Stimulated activated CD4-positive, alpha-beta T cell treated with anti-CD3 and anti-CD28 coated beads, TNF-alpha, amount 100 ng/mL, for 24 hours (primary cell): ENCODE results near the gene IMPDH2.
"Not testable (repeated sequence)": the region's sequence is repeated elsewhere in the genome, so short reads cannot be mapped to it uniquely, and the experiment has no call there.

ENCODE experiments used
- DNase-seq, 3 experiments: peaks; one replicate each; pipeline ENCODE4 v3.0.0-alpha.2; 2020; ENCODE audit warnings: low read depth in 3 of 3

The IMPDH2 gene

DNA sequence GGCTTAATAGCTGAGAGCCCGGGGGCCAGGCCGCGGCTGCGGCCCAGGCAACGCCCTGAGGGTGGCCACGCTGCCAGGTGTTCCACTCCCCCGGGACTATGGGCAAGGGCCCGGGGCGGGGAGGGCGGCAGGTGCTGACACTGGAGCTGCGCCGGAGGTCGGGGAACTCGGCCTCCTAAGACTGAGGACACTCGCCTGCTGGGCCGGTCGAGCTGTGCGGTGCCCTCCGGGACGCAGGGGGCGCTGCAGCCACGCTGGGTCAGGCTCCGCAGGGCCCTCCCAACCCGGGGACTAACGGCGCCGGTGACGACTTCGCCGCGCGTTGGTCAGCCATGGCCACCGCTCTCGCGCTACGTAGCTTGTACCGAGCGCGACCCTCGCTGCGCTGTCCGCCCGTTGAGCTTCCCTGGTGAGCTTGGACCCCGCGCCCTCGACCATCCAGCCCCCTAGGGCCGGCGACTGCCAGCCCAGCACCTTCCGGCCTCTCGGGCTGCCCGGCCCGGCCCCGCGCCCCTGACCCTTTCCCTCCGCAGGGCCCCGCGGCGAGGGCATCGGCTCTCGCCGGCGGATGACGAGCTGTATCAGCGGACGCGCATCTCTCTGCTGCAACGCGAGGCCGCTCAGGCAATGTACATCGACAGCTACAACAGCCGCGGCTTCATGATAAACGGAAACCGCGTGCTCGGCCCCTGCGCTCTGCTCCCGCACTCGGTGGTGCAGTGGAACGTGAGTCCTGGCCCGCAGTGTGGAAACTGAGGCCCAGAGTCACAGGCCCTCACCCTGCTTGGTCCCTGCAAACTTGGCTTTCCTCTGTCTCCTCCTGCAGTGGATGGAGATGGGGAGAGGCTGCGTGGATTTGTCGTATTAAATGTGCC is 7.1 kb downstream of the IMPDH2 start, which contains the start of gene NDUFAF3:
NDUFAF3 (plus strand) TSS at position 309 of the 875 bp plus-strand sequence; CDS start at position 333, 24 bp downstream.
- peak; percentile 83 to 92 (median 86) for DNase-seq

- peak; percentile 98 to 99 (median 98) for DNase-seq
These were observed 7.9 kb downstream of the IMPDH2 start for GRCh38 chr3:49021213-49021812.

DNA sequence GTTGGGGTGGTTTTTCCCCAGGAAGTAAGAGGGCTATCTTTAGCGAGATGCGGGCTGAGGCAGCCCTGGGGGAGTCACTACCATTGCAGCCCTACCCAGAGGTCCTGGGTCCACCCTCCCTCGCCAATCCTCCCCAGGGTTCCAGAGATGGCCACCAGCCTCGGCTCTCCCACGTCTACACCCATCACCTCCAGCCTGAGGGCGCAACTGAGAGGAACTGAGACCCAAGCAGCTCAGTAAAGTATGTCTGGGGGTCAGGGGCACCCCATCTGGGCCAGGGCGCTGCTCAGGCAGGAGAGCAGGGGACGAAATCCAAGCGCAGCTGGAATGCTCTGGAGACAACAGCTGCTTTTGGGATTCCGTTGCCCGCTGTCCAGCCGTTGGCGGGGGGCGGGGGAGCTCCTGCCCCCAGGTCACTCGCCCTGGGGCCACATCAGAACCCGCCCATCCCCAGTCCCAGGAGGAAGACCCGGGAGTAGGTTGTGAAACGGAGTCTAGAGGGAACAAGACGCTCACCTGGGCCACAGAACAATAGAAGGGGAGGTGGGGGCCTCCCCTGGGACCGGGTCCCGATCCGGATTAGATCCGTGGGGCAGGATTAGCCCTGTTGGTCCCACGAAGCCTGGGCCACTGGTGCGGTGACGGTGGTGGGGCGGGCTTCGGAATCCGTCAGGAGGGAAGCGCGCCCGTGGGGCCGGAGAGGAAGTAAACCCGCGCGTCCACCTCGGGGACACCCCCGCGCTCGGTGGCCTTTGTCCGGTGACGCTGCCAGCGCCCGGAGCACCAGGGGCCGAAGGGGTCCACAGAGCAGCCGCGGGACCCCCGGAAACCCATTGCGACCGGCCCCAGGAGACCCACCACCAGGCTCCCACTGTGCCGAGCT is 8.6 kb downstream of the IMPDH2 start:
- DNase-seq, result peak in 1 of 3 experiments; percentile 39

DNA sequence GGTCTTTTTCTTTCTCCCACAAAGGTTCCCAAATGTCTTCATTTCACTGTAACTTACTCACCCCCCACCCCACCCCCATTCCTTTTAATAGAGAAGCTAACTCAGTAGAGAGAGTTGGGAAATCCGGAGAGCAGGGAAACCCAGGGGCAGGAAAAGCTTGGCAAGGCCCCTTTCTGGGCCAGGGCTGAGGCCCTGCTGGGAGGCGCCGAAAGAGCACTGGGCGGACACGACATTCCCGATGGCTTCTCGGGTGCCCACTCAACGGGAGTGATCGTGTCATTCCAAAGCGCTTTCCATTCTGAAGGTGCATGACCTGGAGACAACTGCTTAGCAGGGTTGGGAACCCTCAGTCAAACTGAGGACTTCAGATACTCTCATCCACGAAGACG is 9.3 kb downstream of the IMPDH2 start:
- DNase-seq, result no peak

DNA sequence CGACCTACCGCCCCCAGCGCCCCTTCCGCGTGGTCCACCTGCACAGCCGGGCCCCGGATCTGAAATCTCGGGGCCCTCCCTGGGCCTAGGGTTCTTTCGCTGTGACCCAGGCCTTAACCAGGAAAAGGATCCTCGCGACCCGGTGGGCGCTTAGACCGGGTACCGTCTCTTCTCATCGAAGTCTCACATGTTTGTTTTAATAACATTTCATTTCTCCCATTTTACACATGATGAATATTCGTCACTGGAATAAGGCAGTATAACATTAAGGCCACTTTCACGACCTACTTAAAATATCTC is 10.5 kb downstream of the IMPDH2 start:
- no peak for DNase-seq

- peak in 1 of 3 experiments; percentile 63 for DNase-seq
These were observed 11.1 kb downstream of the IMPDH2 start, which contains the start of gene DALRD3 for GRCh38 chr3:49017971-49018706. TSS of gene DALRD3 (minus strand) at chr3:49018580. CDS start at chr3:49018564, 16 bp downstream.

DNA sequence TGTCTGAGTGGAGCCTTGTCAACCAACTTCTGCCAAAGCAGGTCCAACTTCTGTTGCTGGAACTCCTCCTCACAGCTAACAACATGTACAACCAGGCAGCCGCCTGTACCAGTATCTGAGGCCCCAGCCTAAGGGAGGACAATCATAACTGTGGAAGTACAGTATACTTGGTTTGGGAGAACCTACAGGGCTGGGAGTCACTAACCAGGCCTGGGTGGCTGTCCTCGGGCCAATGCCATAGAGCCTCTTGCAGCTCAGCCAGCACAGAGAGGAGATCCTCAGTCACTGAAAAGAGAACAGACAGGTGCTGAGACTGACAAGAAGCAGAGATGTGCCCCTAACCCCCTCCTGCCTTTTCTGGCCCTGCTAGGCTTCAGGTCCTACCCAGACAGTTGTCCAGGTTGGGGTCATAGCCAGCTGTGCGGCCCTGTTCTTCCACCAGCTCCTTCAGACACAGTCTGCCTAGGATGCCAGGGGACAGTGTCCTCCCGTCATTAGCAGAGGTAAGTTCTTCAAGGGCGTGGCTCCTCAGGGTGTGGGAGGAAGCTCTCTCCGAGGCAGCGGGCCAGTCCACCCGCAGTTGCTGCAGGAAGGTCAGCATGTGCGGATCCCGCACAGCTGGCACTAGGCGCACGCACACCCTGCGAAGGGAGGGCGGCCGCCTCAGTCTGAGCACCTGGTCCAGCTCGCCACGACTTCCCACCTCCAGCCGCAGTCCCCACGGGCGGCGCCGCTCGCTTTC is 11.8 kb downstream of the IMPDH2 start:
- DNase-seq, result no peak

GRCh38 chr3:49016414-49017228 is 12.6 kb downstream of the IMPDH2 start:
- DNase-seq, result no peak

DNA sequence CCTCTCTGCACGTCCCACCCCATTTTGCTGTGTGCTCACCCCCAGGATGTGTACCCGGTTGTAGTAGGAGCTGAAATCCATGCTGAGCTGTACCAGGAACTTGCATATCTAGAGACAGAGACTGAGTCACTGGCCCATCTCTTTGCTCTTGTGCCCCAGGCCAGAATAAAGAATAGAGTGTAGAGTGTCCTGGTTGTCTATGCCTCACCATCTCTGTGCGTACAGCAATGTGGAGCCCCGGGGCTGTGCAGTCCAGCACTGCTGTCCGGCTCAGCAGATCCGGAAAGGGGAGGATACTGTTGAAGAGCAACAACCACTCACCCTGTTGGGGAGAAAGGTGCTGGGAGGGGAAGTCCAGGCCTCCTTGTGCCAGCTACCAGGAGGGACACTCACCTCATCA is 13.4 kb downstream of the IMPDH2 start:
- no peak for DNase-seq

- DNase-seq, result no peak
These were observed 14.1 kb downstream of the IMPDH2 start for GRCh38 chr3:49015072-49015471.

DNA sequence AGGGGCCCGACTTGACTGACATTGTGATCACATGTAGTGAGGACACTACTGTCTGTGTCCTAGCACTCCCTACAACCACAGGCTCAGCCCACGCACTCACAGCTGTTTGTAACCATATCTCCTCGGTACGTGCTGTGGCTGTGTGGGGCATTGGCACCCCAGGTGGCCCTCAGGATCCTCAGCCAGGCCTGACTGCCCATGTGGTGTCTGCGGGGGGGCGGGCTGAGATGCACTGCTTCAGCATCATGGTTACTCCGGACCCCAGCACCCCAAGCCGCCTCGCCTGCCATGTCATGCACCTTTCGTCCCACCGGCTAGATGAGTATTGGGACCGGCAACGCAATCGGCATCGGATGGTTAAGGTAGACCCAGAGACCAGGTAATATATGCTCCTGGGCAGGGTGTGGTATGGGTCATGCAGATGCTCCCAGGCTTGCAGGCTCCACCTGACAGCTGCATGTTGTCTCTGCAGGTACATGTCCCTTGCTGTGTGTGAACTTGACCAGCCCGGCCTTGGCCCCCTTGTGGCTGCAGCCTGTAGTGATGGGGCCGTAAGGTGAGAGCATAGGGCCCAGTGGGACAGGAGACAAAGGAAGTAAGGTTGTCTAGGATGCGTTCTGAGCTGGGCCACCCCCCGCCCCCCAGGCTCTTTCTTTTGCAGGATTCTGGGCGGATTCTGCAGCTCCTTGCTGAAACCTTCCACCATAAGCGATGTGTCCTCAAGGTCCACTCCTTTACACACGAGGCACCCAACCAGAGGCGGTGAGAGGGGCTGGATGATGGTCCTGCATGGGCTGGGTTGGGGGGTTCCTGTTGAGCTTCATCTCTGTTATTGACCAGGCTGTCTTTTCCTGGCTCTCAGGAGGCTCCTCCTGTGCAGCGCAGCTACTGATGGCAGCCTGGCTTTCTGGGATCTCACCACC is 15.2 kb downstream of the IMPDH2 start:
- peak in 1 of 3 experiments; percentile 48 for DNase-seq

GRCh38 chr3:49013113-49013737 is 16.0 kb downstream of the IMPDH2 start:
- no peak for DNase-seq

DNA sequence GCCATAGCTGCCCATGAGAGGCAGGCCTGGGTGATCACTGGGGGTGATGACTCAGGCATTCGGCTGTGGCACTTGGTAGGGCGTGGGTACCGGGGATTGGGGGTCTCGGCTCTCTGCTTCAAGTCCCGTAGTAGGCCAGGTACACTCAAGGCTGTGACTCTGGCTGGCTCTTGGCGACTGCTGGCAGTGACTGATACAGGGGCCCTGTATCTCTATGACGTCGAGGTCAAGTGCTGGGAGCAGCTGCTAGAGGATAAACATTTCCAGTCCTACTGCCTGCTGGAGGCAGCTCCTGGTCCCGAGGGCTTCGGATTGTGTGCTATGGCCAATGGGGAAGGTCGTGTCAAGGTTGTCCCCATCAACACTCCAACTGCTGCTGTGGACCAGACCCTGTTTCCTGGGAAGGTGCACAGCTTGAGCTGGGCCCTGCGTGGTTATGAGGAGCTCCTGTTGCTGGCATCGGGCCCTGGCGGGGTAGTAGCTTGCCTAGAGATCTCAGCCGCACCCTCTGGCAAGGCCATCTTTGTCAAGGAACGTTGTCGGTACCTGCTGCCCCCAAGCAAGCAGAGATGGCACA is 16.7 kb downstream of the IMPDH2 start:
- DNase-seq, result no peak

- no peak for DNase-seq
These were observed 19.8 kb downstream of the IMPDH2 start for GRCh38 chr3:49009396-49009795.

GRCh38 chr3:49008627-49009026 is 20.6 kb downstream of the IMPDH2 start:
- not testable (repeated sequence) for DNase-seq

- peak; percentile 65 to 89 (median 79) for DNase-seq
These were observed 21.2 kb downstream of the IMPDH2 start for GRCh38 chr3:49007771-49008528.
